ENCODE measurements around the gene CDC42EP3.

DNA sequence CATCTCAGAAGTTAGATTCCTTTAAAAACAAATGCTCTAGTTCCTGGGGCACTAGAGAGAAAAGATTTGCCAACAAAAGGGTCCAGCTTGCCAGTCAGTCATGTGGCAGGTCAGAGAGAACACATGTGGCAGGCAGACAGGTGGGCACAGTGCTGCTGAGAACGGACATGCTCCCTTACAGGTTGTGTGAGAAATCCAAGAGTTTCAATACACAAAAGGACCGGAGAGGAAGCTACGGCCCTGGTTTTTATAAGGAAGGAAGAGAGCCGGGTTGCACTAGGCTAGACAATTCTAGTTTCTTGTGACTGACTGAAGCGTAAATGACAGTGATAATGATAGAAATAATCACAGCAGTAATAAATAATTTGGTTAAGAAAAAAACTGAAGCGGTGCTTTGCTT lies 18.3 kb downstream of the CDC42EP3 start:
- no peak for TF ChIP-seq EZH2 (IDR thresholded peaks at IDR 0.05; ENCODE audit: borderline replicate concordance, insufficient read depth, low read depth, low read length, poor library complexity, severe bottlenecking)
- TF ChIP-seq CTCF (IDR thresholded peaks at IDR 0.05) = no peak
